ENCODE results near the gene VIL1. TPM values are rescaled to one million over a fixed set of nuclear protein-coding genes. Genes with fewer than 3 reads are reported as not detected.

VIL1 gene
- total RNA-seq, 1 experiment from 2014 or later: 0.49 TPM

GRCh38 chr2:218378053-218378452 lies 40.9 kb upstream of the VIL1 start:
- no peaks in the 10 kb centered on the region for H4K20me1 ChIP-seq (ENCODE audit: insufficient read depth)
- ChIA-PET CTCF (interaction anchor here (0.6 kb wide), 1 partner anchor 468 kb away, joined by 3 read pairs; no protein-coding TSS in a partner anchor), POLR2A (no interaction called here), RAD21 (ENCODE audit: low non-redundant PET in 1 of 2, low total read pairs in 2 of 2, uncharacterized antibody in 2 of 2, unreplicated experiment in 2 of 2) (no interaction called here)
- TF ChIP-seq EZH2phosphoT487 (IDR thresholded peaks at IDR 0.05; ENCODE audit: borderline replicate concordance) (no peak), ZFX (IDR thresholded peaks at IDR 0.05) (no peak)
- TF ChIP-seq, protein P1, sequence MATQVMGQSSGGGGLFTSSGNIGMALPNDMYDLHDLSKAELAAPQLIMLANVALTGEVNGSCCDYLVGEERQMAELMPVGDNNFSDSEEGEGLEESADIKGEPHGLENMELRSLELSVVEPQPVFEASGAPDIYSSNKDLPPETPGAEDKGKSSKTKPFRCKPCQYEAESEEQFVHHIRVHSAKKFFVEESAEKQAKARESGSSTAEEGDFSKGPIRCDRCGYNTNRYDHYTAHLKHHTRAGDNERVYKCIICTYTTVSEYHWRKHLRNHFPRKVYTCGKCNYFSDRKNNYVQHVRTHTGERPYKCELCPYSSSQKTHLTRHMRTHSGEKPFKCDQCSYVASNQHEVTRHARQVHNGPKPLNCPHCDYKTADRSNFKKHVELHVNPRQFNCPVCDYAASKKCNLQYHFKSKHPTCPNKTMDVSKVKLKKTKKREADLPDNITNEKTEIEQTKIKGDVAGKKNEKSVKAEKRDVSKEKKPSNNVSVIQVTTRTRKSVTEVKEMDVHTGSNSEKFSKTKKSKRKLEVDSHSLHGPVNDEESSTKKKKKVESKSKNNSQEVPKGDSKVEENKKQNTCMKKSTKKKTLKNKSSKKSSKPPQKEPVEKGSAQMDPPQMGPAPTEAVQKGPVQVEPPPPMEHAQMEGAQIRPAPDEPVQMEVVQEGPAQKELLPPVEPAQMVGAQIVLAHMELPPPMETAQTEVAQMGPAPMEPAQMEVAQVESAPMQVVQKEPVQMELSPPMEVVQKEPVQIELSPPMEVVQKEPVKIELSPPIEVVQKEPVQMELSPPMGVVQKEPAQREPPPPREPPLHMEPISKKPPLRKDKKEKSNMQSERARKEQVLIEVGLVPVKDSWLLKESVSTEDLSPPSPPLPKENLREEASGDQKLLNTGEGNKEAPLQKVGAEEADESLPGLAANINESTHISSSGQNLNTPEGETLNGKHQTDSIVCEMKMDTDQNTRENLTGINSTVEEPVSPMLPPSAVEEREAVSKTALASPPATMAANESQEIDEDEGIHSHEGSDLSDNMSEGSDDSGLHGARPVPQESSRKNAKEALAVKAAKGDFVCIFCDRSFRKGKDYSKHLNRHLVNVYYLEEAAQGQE (IDR thresholded peaks at IDR 0.05; ENCODE audit: low read depth): no peak
- H3K4me3 ChIP-seq (replicated peaks in 1 of 2; ENCODE audit: low read depth in 1 of 2, low read length in 2 of 2): no peak overlapping the region
- BruUV-seq (replicated peaks): no TSS peak
- no peaks in the 10 kb centered on the region for H3K9me3 ChIP-seq (ENCODE audit: control insufficient read depth in 1 of 2, insufficient read depth in 1 of 2, low read depth in 1 of 2, low read length in 2 of 2)
- H3K27ac ChIP-seq (ENCODE audit: low read depth, low read length): no peak overlapping the region
- no peak for ATAC-seq
- H3K27me3 ChIP-seq (ENCODE audit: insufficient read depth, low read length): no peaks in the 10 kb centered on the region
- H3K9me2 ChIP-seq (ENCODE audit: insufficient read depth): no peaks in the 10 kb centered on the region
- H2AFZ ChIP-seq (ENCODE audit: low read depth, low read length, poor library complexity, severe bottlenecking): no peak overlapping the region
- no peaks in the 10 kb centered on the region for H3K4me1 ChIP-seq (ENCODE audit: control insufficient read depth in 1 of 2, insufficient read depth in 2 of 2, low read length in 2 of 2)
- no peaks in the 10 kb centered on the region for H3K79me2 ChIP-seq (ENCODE audit: insufficient read depth, low read length)
- intact Hi-C loops (cut with micrococcal nuclease): no loop called here
- no peak for DNase-seq (ENCODE audit: low read depth, low spot score)
- H3K4me2 ChIP-seq (ENCODE audit: low read length): no peak overlapping the region
- H3K36me3 ChIP-seq (ENCODE audit: control insufficient read depth in 1 of 2, insufficient read depth in 2 of 2, low read length in 2 of 2): no peaks in the 10 kb centered on the region
- no peak overlapping the region for H3K9ac ChIP-seq (ENCODE audit: low read length)

DNA sequence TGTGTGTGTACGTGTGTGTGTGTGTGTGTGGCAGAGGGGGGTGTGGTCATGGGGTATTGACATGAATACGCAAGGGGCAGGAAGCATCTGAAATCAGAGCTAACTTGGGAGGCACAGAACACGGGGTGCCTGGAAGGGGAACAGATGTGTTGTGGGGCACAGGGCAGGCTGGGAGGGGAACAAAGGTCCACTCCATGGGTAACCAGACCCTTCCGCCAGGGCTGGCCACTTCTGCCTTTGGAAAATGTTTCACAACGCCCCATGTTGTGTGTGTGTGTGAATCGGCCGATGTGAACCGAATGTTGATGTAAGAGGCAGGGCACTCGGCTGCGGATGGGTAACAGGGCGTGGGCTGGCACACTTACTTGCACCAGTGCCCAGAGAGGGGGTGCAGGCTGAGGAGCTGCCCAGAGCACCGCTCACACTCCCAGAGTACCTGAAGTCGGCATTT lies 37.0 kb upstream of the VIL1 start, which contains the start of gene SLC11A1:
SLC11A1 (plus strand) TSS at position 358 of the 451 bp plus-strand sequence. CDS start 96 bp downstream, outside the sequence.
- ATAC-seq: no peak
- TF ChIP-seq YY1 (IDR thresholded peaks at IDR 0.05; ENCODE audit: extremely low read depth, insufficient replicate concordance, low read depth, low read length) (no peak), FOSL1 (IDR thresholded peaks at IDR 0.05; ENCODE audit: low read depth) (no peak), POLR2AphosphoS5 (IDR thresholded peaks at IDR 0.05; ENCODE audit: low read depth, low read length) (no peak), ZNF274 (IDR thresholded peaks at IDR 0.05; ENCODE audit: low read depth, low read length) (no peak), CBX3 (IDR thresholded peaks at IDR 0.05; ENCODE audit: low read depth) (no peak), SP1 (IDR thresholded peaks at IDR 0.05; ENCODE audit: low read depth) (no peak), SRF (IDR thresholded peaks at IDR 0.05; ENCODE audit: low read depth) (no peak), TCF7L2 (IDR thresholded peaks at IDR 0.05; ENCODE audit: borderline replicate concordance, extremely low read depth, insufficient read depth, insufficient read length) (no peak), JUND (IDR thresholded peaks at IDR 0.05) (no peak), EZH2phosphoT487 (IDR thresholded peaks at IDR 0.05; ENCODE audit: borderline replicate concordance) (no peak), SIN3A (IDR thresholded peaks at IDR 0.05; ENCODE audit: low read depth) (no peak)
- TF ChIP-seq, protein P2, sequence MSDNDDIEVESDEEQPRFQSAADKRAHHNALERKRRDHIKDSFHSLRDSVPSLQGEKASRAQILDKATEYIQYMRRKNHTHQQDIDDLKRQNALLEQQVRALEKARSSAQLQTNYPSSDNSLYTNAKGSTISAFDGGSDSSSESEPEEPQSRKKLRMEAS (IDR thresholded peaks at IDR 0.05): no peak
- TF ChIP-seq, protein P1 (IDR thresholded peaks at IDR 0.05; ENCODE audit: low read depth): no peak

More for the DNA sequence above, 37.0 kb upstream of the VIL1 start, which contains the start of gene SLC11A1:
- H3K4me2 ChIP-seq (ENCODE audit: low read length): no peak within 1 kb of the TSS
- no peak within 1 kb of the TSS for H3K4me3 ChIP-seq (replicated peaks in 1 of 2; ENCODE audit: low read depth in 1 of 2, low read length in 2 of 2)
- H4K20me1 ChIP-seq (ENCODE audit: insufficient read depth): no peaks in the 10 kb centered on the region
- no peak within 1 kb of the TSS for H3K27ac ChIP-seq (ENCODE audit: low read depth, low read length)
- no peak within 1 kb of the TSS for H3K9ac ChIP-seq (ENCODE audit: low read length)
- no peaks in the 10 kb centered on the region for H3K9me2 ChIP-seq (ENCODE audit: insufficient read depth)
- no peaks in the 10 kb centered on the region for H3K79me2 ChIP-seq (ENCODE audit: insufficient read depth, low read length)
- CTCF ChIA-PET: no interaction called here
- POLR2A ChIA-PET: no interaction called here
- no peaks in the 10 kb centered on the region for H3K9me3 ChIP-seq (ENCODE audit: control insufficient read depth in 1 of 2, insufficient read depth in 1 of 2, low read depth in 1 of 2, low read length in 2 of 2)
- H3K27me3 ChIP-seq (ENCODE audit: insufficient read depth, low read length): no peaks in the 10 kb centered on the region
- DNase-seq (ENCODE audit: low read depth, low spot score): no peak
- H2AFZ ChIP-seq (ENCODE audit: low read depth, low read length, poor library complexity, severe bottlenecking): no peak within 1 kb of the TSS
- no TSS peak for BruUV-seq (replicated peaks)
- H3K4me1 ChIP-seq (ENCODE audit: control insufficient read depth in 1 of 2, insufficient read depth in 2 of 2, low read length in 2 of 2): peaks cover 0 to 8% of the 10 kb centered on the region in 2 experiments; a peak in 2 of 4 replicates
- intact Hi-C loops (cut with micrococcal nuclease): no loop called here
- H3K36me3 ChIP-seq (ENCODE audit: control insufficient read depth in 1 of 2, insufficient read depth in 2 of 2, low read length in 2 of 2): no peaks in the 10 kb centered on the region
- RAD21 ChIA-PET (ENCODE audit: low non-redundant PET in 1 of 2, low total read pairs in 2 of 2, uncharacterized antibody in 2 of 2, unreplicated experiment in 2 of 2): no interaction called here
